K562 (cell line): ENCODE measurements around the gene ZBTB26. TPM values are rescaled to one million over a fixed set of nuclear protein-coding genes. Genes with fewer than 3 reads are reported as not detected.

Experiments used
- CEBPG ChIP-seq, 3 experiments: fragments of 200-800 bp in 1 of 3; sonication (Bioruptor generic) in 1 of 3; sonication (generic) in 1 of 3; formaldehyde crosslinking in 1 of 3; IDR thresholded peaks in 2 of 3; conservative IDR thresholded peaks in 1 of 3; 2 replicates each; pipeline versions ENCODE4 v1.6.1 to v1.8.0; 2016 to 2022; ENCODE audit warnings: missing compliant biosample characterization in 2 of 3, missing genetic modification characterization in 2 of 3, mild to moderate bottlenecking in 1 of 3, missing genetic modification reagents in 1 of 3
- DACH1 ChIP-seq: fragments of 450-650 bp; IDR thresholded peaks from 2 replicates; pipeline ENCODE4 v1.6.1; 2018; ENCODE audit not compliant: partially characterized antibody
- RBFOX2 ChIP-seq: fragments of 200-400 bp; formaldehyde crosslinking; IDR thresholded peaks from 2 replicates; pipeline ENCODE4 v1.6.1; 2017; ENCODE audit warnings: low read depth, mild to moderate bottlenecking, low read length, moderate library complexity
- RBM22 ChIP-seq: fragments of 200-400 bp; formaldehyde crosslinking; IDR thresholded peaks from 2 replicates; pipeline ENCODE4 v1.6.1; 2018; ENCODE audit warnings: low read length, low read depth; ENCODE audit not compliant: poor library complexity, severe bottlenecking
- RERE ChIP-seq: sonication (generic); formaldehyde crosslinking; IDR thresholded peaks from 2 replicates; pipeline ENCODE4 v1.8.0; 2023; ENCODE audit warnings: missing genetic modification reagents, mild to moderate bottlenecking, borderline replicate concordance
- RHOXF2B ChIP-seq: fragments of 250-450 bp; sonication (Bioruptor Pico); conservative IDR thresholded peaks from 2 replicates; pipeline ENCODE4 v1.5.1; 2021
- SREBF1 ChIP-seq: fragments of 150-350 bp; IDR thresholded peaks from 2 replicates; pipeline ENCODE4 v1.6.1; 2014; ENCODE audit warnings: antibody characterized with exemption, low read depth, low read length, borderline replicate concordance
- XRCC3 ChIP-seq: fragments of 450-650 bp; IDR thresholded peaks from 2 replicates; pipeline ENCODE4 v1.6.1; 2017; ENCODE audit warnings: mild to moderate bottlenecking, moderate library complexity
- ZNF384 ChIP-seq: IDR thresholded peaks from 2 replicates; pipeline ENCODE4 v1.6.1; 2012; ENCODE audit warnings: low read depth, low read length, improper control_type of control experiment
- ZNF639 ChIP-seq, 2 experiments: fragments of 200-800 bp in 1 of 2; sonication (Bioruptor generic) in 1 of 2; sonication (generic) in 1 of 2; formaldehyde crosslinking in 1 of 2; IDR thresholded peaks in 1 of 2; conservative IDR thresholded peaks in 1 of 2; 2 replicates each; pipeline versions ENCODE4 v1.5.0 to v1.6.1; 2016 to 2020; ENCODE audit warnings: missing compliant biosample characterization in 1 of 2, missing genetic modification characterization in 1 of 2, missing genetic modification reagents in 1 of 2
- ZSCAN32 ChIP-seq: fragments of 450-650 bp; formaldehyde crosslinking; IDR thresholded peaks from 2 replicates; pipeline ENCODE4 v1.4.0; 2020; ENCODE audit warnings: mild to moderate bottlenecking, moderate library complexity
- polyA plus RNA-seq, 8 experiments: library from polyadenylated mRNA; depleted of rRNA in 4 of 8; stranded (reverse) in 5 of 8; unstranded in 3 of 8; fragments of >200 nt; fragmentation: Nextera tagmentation in 2 of 8; fragmentation: Illumina TruSeq in 1 of 8; extraction: Ambion mirVana in 2 of 8; extraction: Trizol in 1 of 8; gene quantifications; 2 replicates each; pipeline versions ENCODE4 v1.2.1 to v1.2.3, GENCODE V29; 2011 to 2014; ENCODE audit warnings: inconsistent platforms in 1 of 8, missing spikeins in 1 of 8
- total RNA-seq, 7 experiments: library from RNA; depleted of rRNA in 6 of 7; stranded (reverse); fragments of >200 nt in 6 of 7; fragmentation: Illumina TruSeq in 2 of 7; extraction: Trizol in 2 of 7; gene quantifications; 2 replicates each; pipeline versions ENCODE4 v1.2.1 to v1.2.3, GENCODE V29; 2011 to 2021; ENCODE audit warnings: low replicate concordance in 1 of 7
- TF ChIP-seq, protein P1 (sequence below): IDR thresholded peaks from 2 replicates; pipeline ENCODE4 v1.6.1; 2016; ENCODE audit warnings: missing genetic modification characterization, missing compliant biosample characterization
- TF ChIP-seq, protein P2 (sequence below): sonication (generic); IDR thresholded peaks from 2 replicates; pipeline ENCODE4 v1.6.1; 2016
- TF ChIP-seq, protein P3 (sequence below): fragments of 250-450 bp; sonication (Bioruptor Pico); IDR thresholded peaks from 2 replicates; pipeline ENCODE4 v1.4.0; 2020

Gene ZBTB26
- total and polyA plus RNA-seq, 9 of the 15 experiments (the other 6 are each of a cell fraction or from before 2014, with no cell fraction given) = 2.4 to 20.7 (median 5.0) TPM

- TF ChIP-seq SREBF1 = no peak
- no peak for TF ChIP-seq RHOXF2B (CRISPR knock-in tag)
- no peak for TF ChIP-seq RBM22
- peak; percentile 72 for TF ChIP-seq ZNF384
- TF ChIP-seq, protein P1, sequence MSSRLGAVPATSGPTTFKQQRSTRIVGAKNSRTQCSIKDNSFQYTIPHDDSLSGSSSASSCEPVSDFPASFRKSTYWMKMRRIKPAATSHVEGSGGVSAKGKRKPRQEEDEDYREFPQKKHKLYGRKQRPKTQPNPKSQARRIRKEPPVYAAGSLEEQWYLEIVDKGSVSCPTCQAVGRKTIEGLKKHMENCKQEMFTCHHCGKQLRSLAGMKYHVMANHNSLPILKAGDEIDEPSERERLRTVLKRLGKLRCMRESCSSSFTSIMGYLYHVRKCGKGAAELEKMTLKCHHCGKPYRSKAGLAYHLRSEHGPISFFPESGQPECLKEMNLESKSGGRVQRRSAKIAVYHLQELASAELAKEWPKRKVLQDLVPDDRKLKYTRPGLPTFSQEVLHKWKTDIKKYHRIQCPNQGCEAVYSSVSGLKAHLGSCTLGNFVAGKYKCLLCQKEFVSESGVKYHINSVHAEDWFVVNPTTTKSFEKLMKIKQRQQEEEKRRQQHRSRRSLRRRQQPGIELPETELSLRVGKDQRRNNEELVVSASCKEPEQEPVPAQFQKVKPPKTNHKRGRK (tag) = 0 out of 2 replicates have a peak, but pooled peaks have one; percentile 14
- TF ChIP-seq CEBPG (CRISPR knock-in tag; IDR thresholded peaks at IDR 0.05) = no peak
- peak in 1 of 2 experiments; percentile 73; a peak in 2 of 4 replicates for TF ChIP-seq CEBPG (tag; conservative IDR thresholded peaks at IDR 0.05 in 1 of 2, IDR thresholded peaks at IDR 0.05 in 1 of 2)
- TF ChIP-seq, protein P2, sequence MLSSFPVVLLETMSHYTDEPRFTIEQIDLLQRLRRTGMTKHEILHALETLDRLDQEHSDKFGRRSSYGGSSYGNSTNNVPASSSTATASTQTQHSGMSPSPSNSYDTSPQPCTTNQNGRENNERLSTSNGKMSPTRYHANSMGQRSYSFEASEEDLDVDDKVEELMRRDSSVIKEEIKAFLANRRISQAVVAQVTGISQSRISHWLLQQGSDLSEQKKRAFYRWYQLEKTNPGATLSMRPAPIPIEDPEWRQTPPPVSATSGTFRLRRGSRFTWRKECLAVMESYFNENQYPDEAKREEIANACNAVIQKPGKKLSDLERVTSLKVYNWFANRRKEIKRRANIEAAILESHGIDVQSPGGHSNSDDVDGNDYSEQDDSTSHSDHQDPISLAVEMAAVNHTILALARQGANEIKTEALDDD = peak; percentile 30; the same call in 1 of the 2 replicates
- no peak for TF ChIP-seq RERE (CRISPR knock-in tag)
- TF ChIP-seq DACH1 = no peak
- 0 out of 2 replicates have a peak, but pooled peaks have one; percentile 19 for TF ChIP-seq ZSCAN32
- no peak for TF ChIP-seq XRCC3
- TF ChIP-seq, protein P3, sequence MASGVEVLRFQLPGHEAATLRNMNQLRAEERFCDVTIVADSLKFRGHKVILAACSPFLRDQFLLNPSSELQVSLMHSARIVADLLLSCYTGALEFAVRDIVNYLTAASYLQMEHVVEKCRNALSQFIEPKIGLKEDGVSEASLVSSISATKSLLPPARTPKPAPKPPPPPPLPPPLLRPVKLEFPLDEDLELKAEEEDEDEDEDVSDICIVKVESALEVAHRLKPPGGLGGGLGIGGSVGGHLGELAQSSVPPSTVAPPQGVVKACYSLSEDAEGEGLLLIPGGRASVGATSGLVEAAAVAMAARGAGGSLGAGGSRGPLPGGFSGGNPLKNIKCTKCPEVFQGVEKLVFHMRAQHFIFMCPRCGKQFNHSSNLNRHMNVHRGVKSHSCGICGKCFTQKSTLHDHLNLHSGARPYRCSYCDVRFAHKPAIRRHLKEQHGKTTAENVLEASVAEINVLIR (CRISPR knock-in tag) = no peak
- TF ChIP-seq ZNF639 (CRISPR knock-in tag; conservative IDR thresholded peaks at IDR 0.05 in 1 of 2, IDR thresholded peaks at IDR 0.05 in 1 of 2) = 0 out of 4 replicates have a peak, but pooled peaks of 1 of the 2 experiments have one; percentile 19
- TF ChIP-seq RBFOX2 = no peak
These were observed 13.9 kb upstream of the ZBTB26 start (continued) for GRCh38 chr9:122944960-122945888.
